GM23248 (cell line): ENCODE data around the gene TBX1. TPM values are rescaled to one million over a fixed set of nuclear protein-coding genes. Genes with fewer than 3 reads are reported as not detected.

ENCODE experiments used
- DNase-seq: peaks from one replicate; pipeline ENCODE4 v3.0.0-alpha.2; 2015
- H2AFZ ChIP-seq: fragments of 200-600 bp; sonication (generic); 2 replicates; pipeline ENCODE4 v1.6.1; 2016; ENCODE audit warnings: antibody characterized with exemption
- H3F3A ChIP-seq: fragments of 200-600 bp; sonication (generic); 2 replicates; pipeline ENCODE4 v1.6.1; 2016; ENCODE audit warnings: mild to moderate bottlenecking, antibody characterized with exemption, mixed run types; ENCODE audit not compliant: insufficient read depth
- H3K27ac ChIP-seq: fragments of 200-600 bp; sonication (generic); 2 replicates; pipeline ENCODE4 v1.5.1; 2016; ENCODE audit warnings: mild to moderate bottlenecking
- H3K27me3 ChIP-seq: fragments of 200-600 bp; sonication (generic); replicated peaks from 2 replicates; pipeline ENCODE4 v1.6.1; 2016; ENCODE audit warnings: mild to moderate bottlenecking; ENCODE audit not compliant: insufficient read depth
- H3K36me3 ChIP-seq: fragments of 200-600 bp; sonication (generic); 2 replicates; pipeline ENCODE4 v1.6.1; 2016; ENCODE audit warnings: low read depth, mild to moderate bottlenecking
- H3K4me1 ChIP-seq: fragments of 200-600 bp; sonication (generic); 2 replicates; pipeline ENCODE4 v1.6.1; 2016; ENCODE audit warnings: mild to moderate bottlenecking; ENCODE audit not compliant: insufficient read depth
- H3K4me2 ChIP-seq: fragments of 200-600 bp; sonication (generic); one replicate; pipeline ENCODE4 v1.6.1; 2016; ENCODE audit warnings: mild to moderate bottlenecking; ENCODE audit not compliant: unreplicated experiment
- H3K4me3 ChIP-seq: fragments of 200-600 bp; sonication (generic); 2 replicates; pipeline ENCODE4 v1.5.1; 2016; ENCODE audit warnings: mild to moderate bottlenecking
- H3K79me2 ChIP-seq: fragments of 200-600 bp; sonication (generic); 2 replicates; pipeline ENCODE4 v1.6.1; 2016; ENCODE audit warnings: mild to moderate bottlenecking; ENCODE audit not compliant: insufficient read depth
- H3K9ac ChIP-seq: fragments of 200-600 bp; sonication (generic); 2 replicates; pipeline ENCODE4 v1.6.1; 2016; ENCODE audit warnings: mild to moderate bottlenecking
- H3K9me2 ChIP-seq: fragments of 200-600 bp; sonication (generic); 2 replicates; pipeline ENCODE4 v1.6.1; 2016; ENCODE audit warnings: mixed run types, mild to moderate bottlenecking, moderate library complexity; ENCODE audit not compliant: insufficient read depth
- H3K9me3 ChIP-seq: fragments of 200-600 bp; sonication (generic); one replicate; pipeline ENCODE4 v1.6.1; 2017; ENCODE audit warnings: low read depth
- H4K20me1 ChIP-seq: fragments of 200-600 bp; sonication (generic); 2 replicates; pipeline ENCODE4 v1.6.0; 2016; ENCODE audit not compliant: insufficient read depth
- EZH2 ChIP-seq: fragments of 200-600 bp; sonication (generic); IDR thresholded peaks from 2 replicates; pipeline ENCODE4 v1.6.1; 2018; ENCODE audit warnings: antibody characterized with exemption, mild to moderate bottlenecking; ENCODE audit not compliant: insufficient read depth, poor library complexity, severe bottlenecking
- EZH2phosphoT487 ChIP-seq: fragments of 200-600 bp; sonication (generic); IDR thresholded peaks from 2 replicates; pipeline ENCODE4 v1.6.1; 2018; ENCODE audit warnings: antibody characterized with exemption, moderate library complexity, mild to moderate bottlenecking, low read depth; ENCODE audit not compliant: insufficient read depth
- WGBS, 2 experiments: methylation state at CpG; one replicate each; pipeline ENCODE4 v1.1.6; 2015 to 2017; ENCODE audit warnings: low lambda C conversion rate in 2 of 2, low coverage in 1 of 2; ENCODE audit errors: missing lambda C conversion rate in 2 of 2; 5-methylcytosine and 5-hydroxymethylcytosine counted together
- in situ Hi-C: fragments of 300-500 bp; cut with MboI; formaldehyde crosslinking; loops from 2 replicates; pipeline ENCODE4 v1.15.0; 2020
- polyA plus RNA-seq: library from polyadenylated mRNA; unstranded; fragments of >200 nt; fragmentation: Nextera tagmentation; extraction: Ambion mirVana; gene quantifications from 2 replicates; pipeline ENCODE4 v1.2.1, GENCODE V29; 2016
- total RNA-seq: library from RNA; depleted of rRNA; stranded (reverse); fragments of >200 nt; shearing (Covaris generic); gene quantifications from 2 replicates; pipeline ENCODE4 v1.2.3, GENCODE V29; 2014

Gene TBX1
- total and polyA plus RNA-seq, 2 experiments from 2014 or later = 2.8 to 4.6 TPM

GRCh38 chr22:19760951-19761724, 560 bp downstream of the TBX1 start:
- Histone ChIP-seq H3F3A (0 out of 2 replicates have a peak, but pooled peaks cover 5% of the 10 kb centered on the region), H2AFZ (peak overlapping the region; percentile 30; the same call in 1 of the 2 replicates), H3K4me2 (peak overlapping the region; percentile 91), H3K79me2 (peaks cover 26% of the 10 kb centered on the region), H4K20me1 (no peaks in the 10 kb centered on the region), H3K9me2 (no peaks in the 10 kb centered on the region), H3K9ac (peak overlapping the region; percentile 79), H3K4me1 (peaks cover 6% of the 10 kb centered on the region; the same call in 1 of the 2 replicates), H3K9me3 (no peaks in the 10 kb centered on the region), H3K27ac (peak overlapping the region; percentile 29), H3K36me3 (no peaks in the 10 kb centered on the region), H3K27me3 (peaks cover 4% of the 10 kb centered on the region; the same call in 1 of the 2 replicates), H3K4me3 (peak overlapping the region; percentile 70)
- 11 to 28% methylated on average over 23 to 37 of the region's 117 CpGs for WGBS, 2 experiments
- peak; percentile 50 for DNase-seq
- TF ChIP-seq EZH2phosphoT487 (no peak), EZH2 (no peak)
- in situ Hi-C loops = no loop called here

GRCh38 chr22:19761725-19762567, 1.4 kb downstream of the TBX1 start:
- Histone ChIP-seq H3K4me1 (peaks cover 6% of the 10 kb centered on the region; the same call in 1 of the 2 replicates), H3K9me3 (no peaks in the 10 kb centered on the region), H3K9ac (peak overlapping the region; percentile 79), H3K27me3 (no peaks in the 10 kb centered on the region; the same call in 1 of the 2 replicates), H2AFZ (peak overlapping the region; percentile 30; the same call in 1 of the 2 replicates), H3K79me2 (peaks cover 26% of the 10 kb centered on the region), H3K36me3 (no peaks in the 10 kb centered on the region), H3F3A (0 out of 2 replicates have a peak, but pooled peaks cover 5% of the 10 kb centered on the region), H3K4me2 (peak overlapping the region; percentile 91), H3K27ac (peak overlapping the region; percentile 29), H3K9me2 (no peaks in the 10 kb centered on the region), H4K20me1 (no peaks in the 10 kb centered on the region), H3K4me3 (peak overlapping the region; percentile 70)
- TF ChIP-seq EZH2 = no peak
- TF ChIP-seq EZH2phosphoT487 = no peak
- DNase-seq = peak; percentile 65
- WGBS, 2 experiments = 45 to 58% methylated on average over 33 of the region's 33 CpGs
- in situ Hi-C loops = no loop called here

GRCh38 chr22:19762568-19763457, 2.2 kb downstream of the TBX1 start:
- peak overlapping the region; percentile 79 for H3K9ac ChIP-seq
- TF ChIP-seq EZH2 (no peak), EZH2phosphoT487 (no peak)
- H3K27me3 ChIP-seq = no peaks in the 10 kb centered on the region
- H3F3A ChIP-seq = 0 out of 2 replicates have a peak, but pooled peaks cover 5% of the 10 kb centered on the region
- H2AFZ ChIP-seq = 0 out of 2 replicates have a peak overlapping the region, but pooled peaks have one; percentile 30
- peak overlapping the region; percentile 70 for H3K4me3 ChIP-seq
- peaks cover 6% of the 10 kb centered on the region; the same call in 1 of the 2 replicates for H3K4me1 ChIP-seq
- WGBS, 2 experiments = 77 to 82% methylated on average over 31 to 34 of the region's 34 CpGs
- in situ Hi-C loops = no loop called here
- no peaks in the 10 kb centered on the region for H4K20me1 ChIP-seq
- peaks cover 26% of the 10 kb centered on the region for H3K79me2 ChIP-seq
- H3K9me2 ChIP-seq = no peaks in the 10 kb centered on the region
- H3K4me2 ChIP-seq = peak overlapping the region; percentile 91
- no peaks in the 10 kb centered on the region for H3K9me3 ChIP-seq
- no peaks in the 10 kb centered on the region for H3K36me3 ChIP-seq
- peak; percentile 48 for DNase-seq
- H3K27ac ChIP-seq = peak overlapping the region; percentile 29
